HEK293 (cell line): Measurements from ENCODE around the gene TMEM138.

Experiments
- CTCF ChIA-PET: fragments of 350-600 bp; formaldehyde crosslinking; extraction: SDS; loops from one replicate; lab custom pipeline; 2021; ENCODE audit warnings: antibody characterized with exemption; lab: Yijun Ruan, JAX
- POLR2A ChIA-PET: fragments of 300-600 bp; formaldehyde crosslinking; extraction: SDS; loops from one replicate; lab custom pipeline; 2020; ENCODE audit warnings: antibody characterized with exemption, inconsistent platforms; lab: Yijun Ruan, JAX
- H3K27ac ChIP-seq: fragments of 200-500 bp; sonication (Bioruptor generic); 2 replicates; pipeline ENCODE4 v1.5.1; 2014; ENCODE audit warnings: low read depth, low read length, control low read depth, inconsistent platforms; ENCODE audit errors: extremely low read depth
- H3K36me3 ChIP-seq, 2 experiments: fragments of 200-500 bp in 1 of 2; sonication (Bioruptor generic) in 1 of 2; 1 replicate in 1 of 2; 2 replicates in 1 of 2; pipeline ENCODE4 v1.5.1; 2014 to 2017; ENCODE audit warnings: inconsistent platforms in 2 of 2, low read length in 2 of 2; ENCODE audit not compliant: control insufficient read depth in 2 of 2, insufficient read depth in 1 of 2
- H3K4me1 ChIP-seq: fragments of 200-500 bp; sonication (Bioruptor generic); 2 replicates; pipeline ENCODE4 v1.5.1; 2014; ENCODE audit warnings: mild to moderate bottlenecking, low read length, inconsistent platforms; ENCODE audit not compliant: control insufficient read depth, insufficient read depth
- H3K4me3 ChIP-seq: 2 replicates; pipeline ENCODE4 v1.5.1; 2011; ENCODE audit warnings: low read depth, mild to moderate bottlenecking, control low read depth, low read length, moderate library complexity
- H3K9me3 ChIP-seq: fragments of 200-500 bp; sonication (Bioruptor generic); 2 replicates; pipeline ENCODE4 v1.5.1; 2014; ENCODE audit warnings: low read depth, low read length, inconsistent platforms; ENCODE audit not compliant: control insufficient read depth, insufficient read depth
- KLF1 ChIP-seq: fragments of 450-650 bp; formaldehyde crosslinking; IDR thresholded peaks from 2 replicates; pipeline ENCODE4 v1.5.1; 2016; ENCODE audit warnings: missing biosample characterization, missing genetic modification characterization
- PBX3 ChIP-seq: sonication (generic); formaldehyde crosslinking; IDR thresholded peaks from 2 replicates; pipeline ENCODE4 v1.8.1; 2022; ENCODE audit warnings: mild to moderate bottlenecking, moderate library complexity, missing genetic modification reagents
- SCRT1 ChIP-seq: fragments of 450-650 bp; formaldehyde crosslinking; IDR thresholded peaks from 2 replicates; pipeline ENCODE4 v1.5.1; 2016; ENCODE audit warnings: missing biosample characterization, missing genetic modification characterization, borderline replicate concordance
- ZBTB1 ChIP-seq: fragments of 450-650 bp; formaldehyde crosslinking; IDR thresholded peaks from 2 replicates; pipeline ENCODE4 v1.5.1; 2016; ENCODE audit warnings: missing biosample characterization, missing genetic modification characterization
- ZFP3 ChIP-seq: fragments of 450-650 bp; formaldehyde crosslinking; IDR thresholded peaks from 2 replicates; pipeline ENCODE4 v1.5.1; 2016; ENCODE audit warnings: low read depth, missing biosample characterization, missing genetic modification characterization
- ZNF10 ChIP-seq: fragments of 450-650 bp; formaldehyde crosslinking; IDR thresholded peaks from 2 replicates; pipeline ENCODE4 v1.5.1; 2017; ENCODE audit warnings: missing biosample characterization, missing genetic modification characterization
- ZNF132 ChIP-seq: fragments of 450-650 bp; formaldehyde crosslinking; IDR thresholded peaks from 2 replicates; pipeline ENCODE4 v1.5.1; 2017; ENCODE audit warnings: missing biosample characterization, missing genetic modification characterization, borderline replicate concordance
- ZNF140 ChIP-seq: fragments of 450-650 bp; formaldehyde crosslinking; IDR thresholded peaks from 2 replicates; pipeline ENCODE4 v1.5.1; 2016; ENCODE audit warnings: missing biosample characterization, missing genetic modification characterization
- ZNF175 ChIP-seq: fragments of 450-650 bp; formaldehyde crosslinking; IDR thresholded peaks from 2 replicates; pipeline ENCODE4 v1.5.1; 2016; ENCODE audit warnings: missing biosample characterization, missing genetic modification characterization
- ZNF423 ChIP-seq: fragments of 450-650 bp; formaldehyde crosslinking; IDR thresholded peaks from 2 replicates; pipeline ENCODE4 v1.5.1; 2016; ENCODE audit warnings: missing biosample characterization, missing genetic modification characterization
- ZNF426 ChIP-seq: fragments of 450-650 bp; formaldehyde crosslinking; IDR thresholded peaks from 2 replicates; pipeline ENCODE4 v1.5.1; 2017; ENCODE audit warnings: missing biosample characterization, missing genetic modification characterization, mild to moderate bottlenecking, inconsistent platforms, moderate library complexity
- ZNF473 ChIP-seq: fragments of 450-650 bp; formaldehyde crosslinking; IDR thresholded peaks from 2 replicates; pipeline ENCODE4 v1.5.1; 2017; ENCODE audit warnings: missing biosample characterization, missing genetic modification characterization
- ZNF529 ChIP-seq: fragments of 450-650 bp; formaldehyde crosslinking; IDR thresholded peaks from 2 replicates; pipeline ENCODE4 v1.5.1; 2017; ENCODE audit warnings: missing genetic modification characterization, missing biosample characterization; ENCODE audit not compliant: insufficient replicate concordance
- ZNF561 ChIP-seq: fragments of 450-650 bp; IDR thresholded peaks from 2 replicates; pipeline ENCODE4 v1.5.1; 2018; ENCODE audit warnings: missing biosample characterization, missing genetic modification characterization, borderline replicate concordance
- ZNF791 ChIP-seq: fragments of 450-650 bp; formaldehyde crosslinking; IDR thresholded peaks from 2 replicates; pipeline ENCODE4 v1.5.1; 2016; ENCODE audit warnings: missing biosample characterization, missing genetic modification characterization
- TF ChIP-seq, protein P1 (sequence below): fragments of 450-650 bp; formaldehyde crosslinking; IDR thresholded peaks from 2 replicates; pipeline ENCODE4 v1.5.1; 2016; ENCODE audit warnings: missing biosample characterization, missing genetic modification characterization

TMEM138 gene

GRCh38 chr11:61350803-61351202 lies 11.4 kb upstream of the TMEM138 start:
- Histone ChIP-seq H3K27ac (no peak overlapping the region), H3K4me1 (no peaks in the 10 kb centered on the region), H3K9me3 (no peaks in the 10 kb centered on the region), H3K36me3 (peaks cover 0 to 70% of the 10 kb centered on the region in 2 experiments; a peak in 2 of 3 replicates), H3K4me3 (no peak overlapping the region)
- ChIA-PET POLR2A (interaction anchor here (1.5 kb wide), 1 partner anchor 9 kb away, joined by 3 read pairs; no protein-coding TSS in a partner anchor), CTCF (interaction anchor here (0.8 kb wide), 1 partner anchor 12 kb away, joined by 3 read pairs; no protein-coding TSS in a partner anchor)
- no peak for TF ChIP-seq ZNF132 (tag by site-specific recombination)

GRCh38 chr11:61352038-61352437 lies 10.1 kb upstream of the TMEM138 start:
- POLR2A ChIA-PET = interaction anchor here (1.5 to 2.8 kb wide), 2 partner anchors 8 to 10 kb away, joined by 3 to 11 read pairs; partner anchors contain the start of genes CYB561A3 and TMEM138
- H3K36me3 ChIP-seq = peaks cover 0 to 61% of the 10 kb centered on the region in 2 experiments; a peak in 2 of 3 replicates

DNA sequence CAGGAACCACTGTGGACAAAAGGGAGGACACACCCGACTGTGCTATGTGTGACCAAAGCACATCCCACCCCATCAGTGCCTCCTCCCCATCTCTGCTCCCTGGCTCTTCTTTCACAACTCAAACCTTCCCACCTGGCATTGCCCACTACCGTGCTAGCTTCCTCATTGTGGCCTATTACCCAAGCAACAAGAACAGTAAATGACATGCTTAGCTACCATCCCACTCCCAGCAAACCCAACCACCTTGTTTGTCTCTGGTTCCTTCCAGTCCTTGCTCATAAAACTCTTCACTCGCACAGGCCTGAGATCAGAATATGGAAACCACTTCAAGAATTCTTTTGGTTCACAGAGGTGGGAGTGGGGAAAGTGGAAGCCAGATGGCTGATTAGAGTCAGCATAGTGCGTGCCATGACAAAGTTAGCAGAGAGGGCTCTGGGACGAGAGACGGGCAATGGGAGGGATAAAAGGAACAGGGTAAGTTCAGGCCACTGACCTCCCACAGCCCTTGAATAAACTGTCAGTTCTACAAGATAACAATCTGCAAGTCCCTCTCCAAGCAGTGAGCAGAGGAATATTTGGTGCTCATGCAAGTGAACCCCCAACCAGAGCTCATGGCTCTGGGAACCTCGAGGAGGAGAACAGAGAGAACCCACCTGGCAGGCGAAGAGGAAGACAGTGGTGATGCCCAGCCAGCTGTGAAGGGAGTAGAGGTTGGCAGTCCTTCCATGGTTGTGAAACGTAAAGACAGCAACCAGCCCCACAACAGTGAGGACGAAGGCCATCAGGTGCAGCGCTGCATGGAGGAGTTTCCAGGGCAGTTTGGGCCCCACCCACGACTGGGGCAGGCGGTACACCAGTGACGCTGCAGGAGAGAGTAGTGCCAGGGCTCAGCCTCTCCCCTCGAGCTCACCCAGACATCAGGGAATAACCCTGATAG lies 8.8 kb upstream of the TMEM138 start:
- no peaks in the 10 kb centered on the region for H3K9me3 ChIP-seq
- ChIA-PET POLR2A (interaction anchor here (0.7 to 2.8 kb wide), 2 partner anchors 8 to 20 kb away, joined by 3 to 11 read pairs; partner anchors contain the start of genes CYB561A3 and TMEM138), CTCF (interaction anchor here (0.6 to 1.4 kb wide), 3 partner anchors 17 to 20 kb away, joined by 3 to 9 read pairs (median 3); no protein-coding TSS in a partner anchor)
- no peak overlapping the region for H3K27ac ChIP-seq
- TF ChIP-seq ZFP3 (no peak), ZNF561 (tag by site-specific recombination) (no peak), KLF1 (tag by site-specific recombination) (peak; percentile 48), PBX3 (CRISPR knock-in tag) (no peak), ZNF529 (no peak)
- no peaks in the 10 kb centered on the region for H3K4me1 ChIP-seq
- peaks cover 0 to 50% of the 10 kb centered on the region in 2 experiments; a peak in 2 of 3 replicates for H3K36me3 ChIP-seq
- H3K4me3 ChIP-seq = no peak overlapping the region

More at GRCh38 chr11:61352038-61352437, 10.1 kb upstream of the TMEM138 start:
- Histone ChIP-seq H3K4me3 (no peak overlapping the region), H3K9me3 (no peaks in the 10 kb centered on the region), H3K27ac (no peak overlapping the region), H3K4me1 (no peaks in the 10 kb centered on the region)
- TF ChIP-seq ZNF423 (no peak), ZNF529 (no peak), ZNF791 (tag by site-specific recombination) (no peak), ZNF426 (tag by site-specific recombination) (no peak), ZNF175 (tag by site-specific recombination) (no peak), ZBTB1 (no peak), ZNF140 (tag by site-specific recombination) (no peak), ZNF10 (tag by site-specific recombination) (no peak), ZNF473 (tag by site-specific recombination) (no peak), SCRT1 (tag by site-specific recombination) (no peak)
- TF ChIP-seq, protein P1, sequence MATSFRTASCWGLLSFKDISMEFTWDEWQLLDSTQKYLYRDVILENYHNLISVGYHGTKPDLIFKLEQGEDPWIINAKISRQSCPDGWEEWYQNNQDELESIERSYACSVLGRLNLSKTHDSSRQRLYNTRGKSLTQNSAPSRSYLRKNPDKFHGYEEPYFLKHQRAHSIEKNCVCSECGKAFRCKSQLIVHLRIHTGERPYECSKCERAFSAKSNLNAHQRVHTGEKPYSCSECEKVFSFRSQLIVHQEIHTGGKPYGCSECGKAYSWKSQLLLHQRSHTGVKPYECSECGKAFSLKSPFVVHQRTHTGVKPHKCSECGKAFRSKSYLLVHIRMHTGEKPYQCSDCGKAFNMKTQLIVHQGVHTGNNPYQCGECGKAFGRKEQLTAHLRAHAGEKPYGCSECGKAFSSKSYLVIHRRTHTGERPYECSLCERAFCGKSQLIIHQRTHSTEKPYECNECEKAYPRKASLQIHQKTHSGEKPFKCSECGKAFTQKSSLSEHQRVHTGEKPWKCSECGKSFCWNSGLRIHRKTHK (tag by site-specific recombination) = no peak
- CTCF ChIA-PET = interaction anchor here (0.7 kb wide), 1 partner anchor 16 kb away, joined by 3 read pairs; no protein-coding TSS in a partner anchor
